Lung (tissue), 12 donors: ENCODE measurements around the gene FCER1G. TPM values are rescaled to one million over a fixed set of nuclear protein-coding genes. Genes with fewer than 3 reads are reported as not detected.

Source experiments
- ATAC-seq: fragments of 200-7000 bp; cut with Tn5 transposase; one replicate; pipeline ENCODE4 v1.9.1; 2020; ENCODE audit warnings: moderate number of reproducible peaks; ENCODE audit not compliant: insufficient read depth, low FRiP score
- DNase-seq, 3 donors: peaks; one replicate each; pipeline ENCODE4 v3.0.0-alpha.2; 2013 to 2017
- H3K27ac ChIP-seq, 2 donors: one replicate each; pipeline ENCODE4 v1.5.1; 2013; ENCODE audit warnings: mild to moderate bottlenecking in 2 of 2, moderate library complexity in 2 of 2, control low read depth in 1 of 2, inconsistent platforms in 1 of 2, low read depth in 1 of 2, low read length in 1 of 2
- H3K27me3 ChIP-seq, 3 donors: one replicate each; pipeline ENCODE4 v1.5.1; 2013; ENCODE audit warnings: low read length in 2 of 3; ENCODE audit not compliant: control insufficient read depth in 3 of 3, insufficient read depth in 3 of 3
- H3K36me3 ChIP-seq, 4 donors: one replicate each; pipeline ENCODE4 v1.5.1; 2013; ENCODE audit warnings: low read length in 4 of 4, mild to moderate bottlenecking in 1 of 4, moderate library complexity in 1 of 4; ENCODE audit not compliant: control insufficient read depth in 4 of 4, insufficient read depth in 4 of 4
- H3K4me1 ChIP-seq, 5 donors: one replicate each; pipeline ENCODE4 v1.5.1; 2013; ENCODE audit warnings: low read length in 5 of 5, mild to moderate bottlenecking in 2 of 5, moderate library complexity in 1 of 5; ENCODE audit not compliant: control insufficient read depth in 5 of 5, insufficient read depth in 5 of 5
- H3K4me3 ChIP-seq: one replicate; pipeline ENCODE4 v1.5.1; 2013; ENCODE audit warnings: mild to moderate bottlenecking, control low read depth, moderate library complexity
- H3K9ac ChIP-seq, 2 donors: one replicate each; pipeline ENCODE4 v1.5.1; 2013; ENCODE audit warnings: low read length in 2 of 2, control low read depth in 1 of 2; ENCODE audit not compliant: insufficient read depth in 1 of 2
- H3K9me3 ChIP-seq, 4 donors: one replicate each; pipeline ENCODE4 v1.5.1; 2013; ENCODE audit warnings: low read length in 3 of 4, mild to moderate bottlenecking in 1 of 4, moderate library complexity in 1 of 4; ENCODE audit not compliant: control insufficient read depth in 4 of 4, insufficient read depth in 3 of 4
- CTCF ChIP-seq: IDR thresholded peaks from 2 replicates; pipeline ENCODE4 v1.5.1; 2012; ENCODE audit warnings: mild to moderate bottlenecking; ENCODE audit errors: control extremely low read depth, extremely low read depth
- WGBS, 2 donors: extraction: QIAGEN DNeasy Blood & Tissue Kit; methylation state at CpG; one replicate each; pipeline ENCODE4 v1.1.7; 2013; 5-methylcytosine and 5-hydroxymethylcytosine counted together
- polyA plus RNA-seq, 2 donors: library from polyadenylated mRNA; stranded (reverse); fragments of 200-250 nt; gene quantifications; one replicate each; pipeline ENCODE4 v1.2.1, GENCODE V29; 2013
- total RNA-seq, 2 donors: library from RNA; depleted of rRNA in 1 of 2; stranded (reverse); fragments of >200 nt in 1 of 2; gene quantifications; one replicate each; pipeline ENCODE4 v1.2.1, GENCODE V29; 2014 to 2021
- donor health status: control.
- donor health status: control.
- donor health status: Bipolar disorder and iron deficiency.
- donor health status: healthy.
- donor health status: DM: yes; HTN: yes; CAD: no.

The FCER1G gene
- total and polyA plus RNA-seq, 4 donors: 41.6 to 1,998 (median 222) TPM

GRCh38 chr1:161172776-161173376 is 42.2 kb upstream of the FCER1G start:
- ATAC-seq (no peak), DNase-seq (no peak)
- 61 to 71% methylated on average over 4 of the region's 4 CpGs for WGBS, 2 donors
- H3K9me3 ChIP-seq: no peaks in the 10 kb centered on the region
- no peak for TF ChIP-seq CTCF
- H3K27me3 ChIP-seq: no peaks in the 10 kb centered on the region
- H3K4me3 ChIP-seq: no peak overlapping the region
- peaks cover 7 to 47% (median 37%) of the 10 kb centered on the region in 4 donors for H3K36me3 ChIP-seq
- no peak overlapping the region for H3K9ac ChIP-seq
- peak overlapping the region; percentile 25 to 45 for H3K27ac ChIP-seq
- H3K4me1 ChIP-seq: peaks cover 0 to 19% (median 7%) of the 10 kb centered on the region in 5 donors

DNA sequence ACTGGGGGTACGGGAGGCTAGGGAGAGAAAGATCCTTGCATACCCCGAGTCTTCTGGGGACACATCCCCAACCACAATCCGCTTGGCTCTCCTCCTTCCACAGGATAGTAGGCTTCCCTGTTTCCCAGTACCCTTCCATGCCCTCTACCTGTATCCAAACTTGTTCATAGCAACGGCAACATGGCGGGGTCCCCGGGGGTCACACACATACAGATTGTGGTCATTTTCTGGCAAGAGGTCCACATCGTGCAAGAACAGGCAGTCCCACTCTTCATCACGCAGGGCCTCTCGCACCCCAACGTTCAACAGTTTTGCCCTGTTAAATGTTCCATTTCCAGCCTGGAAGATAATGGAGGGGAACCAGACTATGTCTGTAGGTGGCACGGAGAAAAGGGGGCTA is 41.4 kb upstream of the FCER1G start:
- H3K4me1 ChIP-seq: peaks cover 0 to 21% (median 7%) of the 10 kb centered on the region in 5 donors
- no peak overlapping the region for H3K9ac ChIP-seq
- no peak for TF ChIP-seq CTCF
- DNase-seq: no peak
- H3K9me3 ChIP-seq: no peaks in the 10 kb centered on the region
- ATAC-seq: no peak
- no peaks in the 10 kb centered on the region for H3K27me3 ChIP-seq
- H3K4me3 ChIP-seq: no peak overlapping the region
- H3K27ac ChIP-seq: peak overlapping the region; percentile 25 to 45
- H3K36me3 ChIP-seq: peaks cover 7 to 47% (median 37%) of the 10 kb centered on the region in 4 donors
- 95 to 97% methylated on average over 11 of the region's 11 CpGs for WGBS, 2 donors

DNA sequence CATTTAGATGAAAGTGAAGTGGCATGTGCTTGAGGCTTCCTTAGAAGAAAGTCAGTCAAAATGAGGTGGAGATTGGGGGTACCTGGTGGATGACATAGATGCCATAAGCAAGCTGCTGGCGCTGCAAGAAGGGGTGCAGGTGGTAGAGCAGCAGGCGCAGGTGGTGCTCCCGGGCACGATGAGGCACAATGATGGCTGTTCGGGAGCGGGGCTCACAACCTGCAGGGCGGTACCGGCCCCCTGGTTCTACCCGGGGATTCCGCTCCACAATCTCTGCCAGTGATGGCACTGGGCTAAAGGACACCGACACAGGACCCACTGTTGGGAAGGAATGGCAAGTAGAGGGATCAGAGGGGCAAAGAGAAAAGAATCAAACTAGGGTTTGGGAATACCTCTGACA is 40.2 kb upstream of the FCER1G start:
- Histone ChIP-seq H3K9me3 (no peaks in the 10 kb centered on the region), H3K27me3 (no peaks in the 10 kb centered on the region), H3K4me1 (peaks cover 0 to 21% (median 7%) of the 10 kb centered on the region in 5 donors), H3K4me3 (no peak overlapping the region), H3K36me3 (peaks cover 7 to 47% (median 31%) of the 10 kb centered on the region in 4 donors), H3K27ac (no peak overlapping the region), H3K9ac (no peak overlapping the region)
- TF ChIP-seq CTCF: no peak
- no peak for DNase-seq
- ATAC-seq: no peak
- 95 to 97% methylated on average over 11 of the region's 11 CpGs for WGBS, 2 donors
